H1 (cell line): ENCODE results near the gene CMSS1. TPM values are rescaled to one million over a fixed set of nuclear protein-coding genes. Genes with fewer than 3 reads are reported as not detected.

Experiments used
- CTCF ChIA-PET: fragments of 300-600 bp; sonication (Branson Sonifier 250); formaldehyde crosslinking; loops from one replicate; lab custom pipeline; 2021; ENCODE audit not compliant: partially characterized antibody; lab: Charles Lee
- POLR2A ChIA-PET: fragments of 300-600 bp; sonication (Branson Sonifier 250); formaldehyde crosslinking; loops from one replicate; lab custom pipeline; 2021; ENCODE audit warnings: inconsistent platforms; ENCODE audit not compliant: partially characterized antibody; lab: Charles Lee
- DNase-seq, 2 experiments: peaks; one replicate each; pipeline versions ENCODE4 v3.0.0 to v3.0.0-alpha.2; 2010 to 2022; ENCODE audit warnings: low spot score in 2 of 2, low read depth in 1 of 2, mixed read lengths in 1 of 2
- FAIRE-seq: peaks from 2 replicates; lab custom pipeline; 2011; peaks lifted over from hg19 to GRCh38; lab: Jason Lieb, UNC
- H2AFZ ChIP-seq: 2 replicates; pipeline ENCODE4 v1.8.1; 2012; ENCODE audit warnings: low read length, inconsistent platforms
- H2AK5ac ChIP-seq: 2 replicates; pipeline ENCODE4 v1.6.1; 2013; ENCODE audit warnings: low read depth, low read length
- H2BK120ac ChIP-seq: replicated peaks from 2 replicates; pipeline ENCODE3; 2013; ENCODE audit warnings: low read depth, low read length, inconsistent platforms
- H2BK12ac ChIP-seq: 2 replicates; pipeline ENCODE4 v1.6.1; 2013; ENCODE audit warnings: low read depth, low read length
- H2BK15ac ChIP-seq: 2 replicates; pipeline ENCODE4 v1.6.1; 2013; ENCODE audit warnings: low read length
- H2BK20ac ChIP-seq: 2 replicates; pipeline ENCODE4 v1.6.1; 2013; ENCODE audit warnings: low read length
- H2BK5ac ChIP-seq: 2 replicates; pipeline ENCODE4 v1.6.1; 2013; ENCODE audit warnings: low read depth, low read length
- H3K14ac ChIP-seq: 2 replicates; pipeline ENCODE4 v1.6.1; 2013; ENCODE audit warnings: inconsistent platforms; ENCODE audit not compliant: insufficient read length
- H3K18ac ChIP-seq: 2 replicates; pipeline ENCODE4 v1.6.1; 2013; ENCODE audit warnings: low read length; ENCODE audit errors: extremely low read depth
- H3K23ac ChIP-seq: 2 replicates; pipeline ENCODE4 v1.6.1; 2013; ENCODE audit warnings: inconsistent platforms; ENCODE audit not compliant: insufficient read length
- H3K23me2 ChIP-seq: 2 replicates; pipeline ENCODE4 v1.6.1; 2013; ENCODE audit warnings: low read depth, low read length
- H3K27ac ChIP-seq: 2 replicates; pipeline ENCODE4 v1.6.1; 2011; ENCODE audit warnings: low read depth, low read length, inconsistent platforms
- H3K27me3 ChIP-seq, 4 experiments: replicated peaks in 1 of 4; 1 replicate in 1 of 4; 2 replicates in 3 of 4; pipeline versions ENCODE4 v1.6.1 to v1.8.1; 2011 to 2013; ENCODE audit warnings: low read length in 3 of 4, mild to moderate bottlenecking in 3 of 4, inconsistent platforms in 2 of 4, mixed read lengths in 2 of 4, moderate library complexity in 1 of 4; ENCODE audit not compliant: control insufficient read depth in 3 of 4, insufficient read depth in 3 of 4; ENCODE audit errors: extremely low read depth in 1 of 4
- H3K36me3 ChIP-seq, 4 experiments: 2 replicates each; pipeline versions ENCODE4 v1.6.1 to v1.8.1; 2011 to 2013; ENCODE audit warnings: mild to moderate bottlenecking in 4 of 4, low read length in 3 of 4, moderate library complexity in 2 of 4, control low read depth in 1 of 4, inconsistent platforms in 1 of 4; ENCODE audit not compliant: insufficient read depth in 4 of 4, control insufficient read depth in 2 of 4
- H3K4ac ChIP-seq: replicated peaks from 2 replicates; pipeline ENCODE3; 2013; ENCODE audit warnings: low read length, low read depth, mixed read lengths, inconsistent platforms; ENCODE audit not compliant: insufficient read length
- H3K4me1 ChIP-seq, 4 experiments: replicated peaks in 1 of 4; 1 replicate in 1 of 4; 2 replicates in 3 of 4; pipeline versions ENCODE4 v1.6.1 to v1.8.1; 2011 to 2013; ENCODE audit warnings: low read length in 3 of 4, inconsistent platforms in 2 of 4, mixed read lengths in 1 of 4; ENCODE audit not compliant: insufficient read depth in 4 of 4, control insufficient read depth in 3 of 4
- H3K4me2 ChIP-seq, 2 experiments: 2 replicates each; pipeline versions ENCODE4 v1.6.1 to v1.8.1; 2011 to 2013; ENCODE audit warnings: low read depth in 2 of 2, low read length in 2 of 2, control low read depth in 1 of 2, inconsistent platforms in 1 of 2, mild to moderate bottlenecking in 1 of 2; ENCODE audit not compliant: insufficient read depth in 1 of 2
- H3K4me3 ChIP-seq, 4 experiments: fragments of 200-600, 300-600 bp in 1 of 4; sonication (generic), shearing (Covaris generic), sonication (Bioruptor Twin) in 1 of 4; 2 replicates each; pipeline versions ENCODE4 v1.5.1 to v1.8.1; 2011 to 2016; ENCODE audit warnings: low read length in 4 of 4, low read depth in 3 of 4, control low read depth in 2 of 4, inconsistent platforms in 2 of 4, mild to moderate bottlenecking in 2 of 4, mixed read lengths in 1 of 4, moderate library complexity in 1 of 4; ENCODE audit not compliant: insufficient read depth in 2 of 4; ENCODE audit errors: extremely low read depth in 1 of 4
- H3K56ac ChIP-seq: replicated peaks from 2 replicates; pipeline ENCODE3; 2013; ENCODE audit warnings: low read depth, mild to moderate bottlenecking, mixed read lengths, low read length, inconsistent platforms; ENCODE audit not compliant: insufficient read length
- H3K79me1 ChIP-seq: 2 replicates; pipeline ENCODE4 v1.6.1; 2013; ENCODE audit warnings: low read depth, low read length, control low read depth
- H3K79me2 ChIP-seq, 2 experiments: 2 replicates each; pipeline versions ENCODE4 v1.6.1 to v1.8.1; 2012 to 2013; ENCODE audit warnings: low read length in 2 of 2, mild to moderate bottlenecking in 2 of 2, inconsistent platforms in 1 of 2; ENCODE audit not compliant: insufficient read depth in 2 of 2, control insufficient read depth in 1 of 2
- H3K9ac ChIP-seq, 4 experiments: replicated peaks in 1 of 4; 1 replicate in 1 of 4; 2 replicates in 3 of 4; pipeline versions ENCODE4 v1.6.1 to v1.8.1; 2011 to 2013; ENCODE audit warnings: low read depth in 3 of 4, low read length in 3 of 4, control low read depth in 2 of 4, mild to moderate bottlenecking in 2 of 4, moderate library complexity in 2 of 4, inconsistent platforms in 1 of 4; ENCODE audit errors: extremely low read depth in 1 of 4
- H3K9me3 ChIP-seq, 2 experiments: 2 replicates each; pipeline versions ENCODE4 v1.6.1 to v1.8.1; 2012 to 2013; ENCODE audit warnings: mild to moderate bottlenecking in 2 of 2, moderate library complexity in 2 of 2, control low read depth in 1 of 2, inconsistent platforms in 1 of 2, low read depth in 1 of 2, low read length in 1 of 2, mixed read lengths in 1 of 2; ENCODE audit not compliant: insufficient read depth in 2 of 2
- H4K20me1 ChIP-seq, 2 experiments: replicated peaks in 1 of 2; 2 replicates each; pipeline versions ENCODE3 to v1.8.1; 2011 to 2013; ENCODE audit warnings: inconsistent platforms in 2 of 2, low read length in 2 of 2, mild to moderate bottlenecking in 1 of 2; ENCODE audit not compliant: insufficient read depth in 2 of 2, control insufficient read depth in 1 of 2
- H4K5ac ChIP-seq: 2 replicates; pipeline ENCODE4 v1.6.1; 2013; ENCODE audit warnings: low read length, low read depth, mixed read lengths, inconsistent platforms; ENCODE audit not compliant: insufficient read length
- H4K8ac ChIP-seq: 2 replicates; pipeline ENCODE4 v1.8.0; 2013; ENCODE audit warnings: mild to moderate bottlenecking, moderate library complexity, low read length, inconsistent platforms; ENCODE audit not compliant: insufficient read depth; ENCODE audit errors: extremely low read depth
- H4K91ac ChIP-seq: replicated peaks from 2 replicates; pipeline ENCODE3; 2013; ENCODE audit warnings: low read length, mixed read lengths, inconsistent platforms; ENCODE audit not compliant: insufficient read length
- BCL11A ChIP-seq, 2 experiments: IDR thresholded peaks; one replicate each; pipeline ENCODE4 v1.6.1; 2011; ENCODE audit warnings: low read depth in 2 of 2, low read length in 2 of 2, mild to moderate bottlenecking in 2 of 2
- BRCA1 ChIP-seq: IDR thresholded peaks from 2 replicates; pipeline ENCODE4 v1.6.1; 2012; ENCODE audit warnings: low read depth, low read length, improper control_type of control experiment
- CREB1 ChIP-seq: IDR thresholded peaks from 2 replicates; pipeline ENCODE4 v1.6.1; 2012; ENCODE audit warnings: inconsistent platforms
- FOSL1 ChIP-seq: IDR thresholded peaks from 2 replicates; pipeline ENCODE4 v1.6.1; 2011; ENCODE audit warnings: mild to moderate bottlenecking, low read depth, low read length, moderate library complexity; ENCODE audit not compliant: insufficient read depth
- RBBP5 ChIP-seq: IDR thresholded peaks from 2 replicates; pipeline ENCODE4 v1.7.1; 2012; ENCODE audit warnings: low read depth, mild to moderate bottlenecking, inconsistent platforms, low read length, moderate library complexity, borderline replicate concordance
- SP1 ChIP-seq: IDR thresholded peaks from 2 replicates; pipeline ENCODE4 v1.6.1; 2011; ENCODE audit warnings: low read depth, low read length
- WGBS, 2 experiments: shearing (Covaris generic) in 1 of 2; methylation state at CpG; one replicate each; pipeline versions ENCODE4 v1.1.6 to v1.1.7; 2013 to 2015; ENCODE audit warnings: low lambda C conversion rate in 2 of 2, mixed read lengths in 2 of 2, inconsistent platforms in 1 of 2, low coverage in 1 of 2, missing lambda C conversion rate in 1 of 2; ENCODE audit not compliant: insufficient replicate concordance in 2 of 2, insufficient coverage in 1 of 2, insufficient read length in 1 of 2; ENCODE audit errors: extremely low coverage in 1 of 2, missing lambda C conversion rate in 1 of 2; 5-methylcytosine and 5-hydroxymethylcytosine counted together
- polyA plus RNA-seq, 7 experiments: library from polyadenylated mRNA; depleted of rRNA in 3 of 7; stranded (reverse) in 5 of 7; unstranded in 2 of 7; fragments of >200 nt in 5 of 7; fragments of 200-250 nt in 2 of 7; gene quantifications; 1 replicate in 5 of 7; 2 replicates in 1 of 7; 4 replicates in 1 of 7; pipeline versions ENCODE4 v1.2.1 to v1.2.3, GENCODE V29; 2011 to 2013; ENCODE audit warnings: missing spikeins in 2 of 7, mixed read lengths in 2 of 7
- total RNA-seq: library from RNA; stranded (reverse); fragmentation: NEBNext Ultra II Directional; extraction: Animal tissue kit (Norgen Biotek cat#: 25700); gene quantifications from 2 replicates; pipeline ENCODE4 v1.2.1, GENCODE V29; 2021

Gene CMSS1
- total and polyA plus RNA-seq, 2 of the 8 experiments (the other 6 are each of a cell fraction or from before 2014, with no cell fraction given) = 15.2 to 75.1 TPM

DNA sequence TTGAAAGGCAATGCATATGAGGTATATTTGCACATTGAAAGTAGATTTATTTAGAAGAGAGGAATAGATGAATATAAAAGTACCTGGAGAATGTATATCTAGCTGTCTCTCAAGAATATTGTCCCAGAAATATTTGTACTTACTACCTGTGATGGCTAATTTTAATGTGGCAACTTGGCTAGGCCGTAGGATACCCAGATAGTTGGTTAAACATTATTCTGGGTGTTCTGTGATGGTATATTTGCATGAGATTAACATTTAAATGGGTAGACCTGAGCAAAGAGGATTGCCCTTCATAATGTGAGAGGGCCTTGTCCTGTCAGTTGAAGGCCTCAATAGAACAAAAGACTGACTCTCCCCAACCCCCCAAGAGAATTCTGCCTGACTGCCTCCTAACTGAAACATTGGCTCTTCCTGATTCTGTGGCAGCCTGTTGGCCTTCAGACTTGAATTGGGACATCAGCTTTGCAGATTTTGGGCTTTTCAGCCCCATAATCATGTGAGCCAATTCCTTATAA lies 366.0 kb downstream of the CMSS1 start:
- Histone ChIP-seq H3K4me3 (no peak overlapping the region), H3K56ac (no peak overlapping the region), H2BK20ac (no peak overlapping the region), H4K5ac (no peak overlapping the region), H3K18ac (no peak overlapping the region), H3K79me1 (no peaks in the 10 kb centered on the region), H2BK15ac (no peak overlapping the region), H4K91ac (no peak overlapping the region), H2AK5ac (no peak overlapping the region), H3K9me3 (peaks cover 18 to 20% of the 10 kb centered on the region in 2 experiments), H2AFZ (no peak overlapping the region), H4K20me1 (no peaks in the 10 kb centered on the region), H3K4me2 (no peak overlapping the region), H3K4me1 (peaks cover 0 to 9% (median 1%) of the 10 kb centered on the region in 4 experiments; a peak in 2 of 7 replicates), H2BK120ac (no peak overlapping the region), H3K36me3 (peaks cover 0 to 19% (median 4%) of the 10 kb centered on the region in 4 experiments; a peak in 4 of 8 replicates), H3K23me2 (no peaks in the 10 kb centered on the region), H3K27me3 (no peaks in the 10 kb centered on the region), H4K8ac (no peak overlapping the region), H3K79me2 (no peaks in the 10 kb centered on the region), H3K14ac (no peak overlapping the region), H3K4ac (no peak overlapping the region), H2BK5ac (no peak overlapping the region), H3K27ac (no peak overlapping the region), H3K9ac (no peak overlapping the region), H3K23ac (no peak overlapping the region), H2BK12ac (no peak overlapping the region)
- FAIRE-seq (no peak), DNase-seq (no peak)
- CTCF ChIA-PET = interaction anchor here (1.6 kb wide), 1 partner anchor 12 kb away, joined by 3 read pairs; no protein-coding TSS in a partner anchor
- POLR2A ChIA-PET = no interaction called here
- 68% methylated on average over 1 of the region's 1 CpG; no CpG with 5 or more reads in 1 of the 2 experiments for WGBS, 2 experiments
- TF ChIP-seq BRCA1 (no peak), SP1 (no peak), FOSL1 (no peak), CREB1 (no peak), BCL11A (IDR thresholded peaks at IDR 0.05; ENCODE audit: low read depth in 2 of 2, low read length in 2 of 2) (no peak), RBBP5 (no peak)
